Liver (tissue), 9 donors: Measurements from ENCODE around the gene CFAP54. TPM values are rescaled to one million over a fixed set of nuclear protein-coding genes. Genes with fewer than 3 reads are reported as not detected.

Source experiments
- DNase-seq: peaks from one replicate; pipeline ENCODE4 v3.0.0-alpha.2; 2017; ENCODE audit warnings: low spot score
- H3K27ac ChIP-seq, 2 donors: one replicate each; pipeline ENCODE4 v1.7.0; 2013; ENCODE audit warnings: inconsistent platforms in 2 of 2, low read length in 2 of 2, control low read depth in 1 of 2, low read depth in 1 of 2, mild to moderate bottlenecking in 1 of 2
- H3K27me3 ChIP-seq, 4 donors: one replicate each; pipeline versions ENCODE4 v1.6.1 to v1.7.0; 2013; ENCODE audit warnings: low read length in 3 of 4, inconsistent platforms in 1 of 4, mild to moderate bottlenecking in 1 of 4, moderate library complexity in 1 of 4; ENCODE audit not compliant: control insufficient read depth in 4 of 4, insufficient read depth in 4 of 4
- H3K36me3 ChIP-seq, 4 donors: one replicate each; pipeline versions ENCODE4 v1.6.1 to v1.7.0; 2013; ENCODE audit warnings: low read length in 3 of 4, mild to moderate bottlenecking in 3 of 4, low read depth in 1 of 4, moderate library complexity in 1 of 4; ENCODE audit not compliant: control insufficient read depth in 4 of 4, insufficient read depth in 3 of 4
- H3K4me1 ChIP-seq, 4 donors: one replicate each; pipeline versions ENCODE4 v1.6.1 to v1.7.0; 2013; ENCODE audit warnings: low read length in 3 of 4, mild to moderate bottlenecking in 3 of 4, moderate library complexity in 1 of 4; ENCODE audit not compliant: control insufficient read depth in 4 of 4, insufficient read depth in 4 of 4
- H3K4me3 ChIP-seq, 3 donors: one replicate each; pipeline versions ENCODE4 v1.6.1 to v1.7.0; 2013; ENCODE audit warnings: low read length in 3 of 3, control low read depth in 1 of 3, low read depth in 1 of 3, mild to moderate bottlenecking in 1 of 3
- H3K9ac ChIP-seq, 2 donors: one replicate each; pipeline ENCODE4 v1.7.0; 2013; ENCODE audit warnings: low read length in 2 of 2, mild to moderate bottlenecking in 2 of 2, moderate library complexity in 2 of 2, control low read depth in 1 of 2, low read depth in 1 of 2
- H3K9me3 ChIP-seq, 4 donors: one replicate each; pipeline versions ENCODE4 v1.6.1 to v1.7.0; 2013; ENCODE audit warnings: low read length in 3 of 4; ENCODE audit not compliant: control insufficient read depth in 4 of 4
- ATF3 ChIP-seq: IDR thresholded peaks from 2 replicates; pipeline ENCODE4 v1.6.1; 2016; ENCODE audit warnings: antibody characterized with exemption
- CTCF ChIP-seq: fragments of 150-350 bp; IDR thresholded peaks from 2 replicates; pipeline ENCODE4 v1.5.1; 2017; ENCODE audit warnings: improper control_type of control experiment, low read depth, low read length; ENCODE audit not compliant: missing input control
- EGR1 ChIP-seq, 2 donors: IDR thresholded peaks; 2 replicates each; pipeline ENCODE4 v1.6.1; 2016 to 2018; ENCODE audit warnings: antibody characterized with exemption in 2 of 2, low read depth in 2 of 2
- FOXA1 ChIP-seq: IDR thresholded peaks from 2 replicates; pipeline ENCODE4 v1.6.1; 2016; ENCODE audit warnings: antibody characterized with exemption
- FOXA2 ChIP-seq: IDR thresholded peaks from 2 replicates; pipeline ENCODE4 v1.6.1; 2016; ENCODE audit warnings: antibody characterized with exemption
- GABPA ChIP-seq, 2 donors: IDR thresholded peaks in 1 of 2; conservative IDR thresholded peaks in 1 of 2; 2 replicates each; pipeline ENCODE4 v1.6.1; 2016; ENCODE audit warnings: antibody characterized with exemption in 2 of 2, mild to moderate bottlenecking in 1 of 2, moderate library complexity in 1 of 2
- HNF4A ChIP-seq, 2 donors: conservative IDR thresholded peaks; 2 replicates each; pipeline ENCODE4 v1.6.1; 2016; ENCODE audit warnings: antibody characterized with exemption in 2 of 2, mild to moderate bottlenecking in 2 of 2
- HNF4G ChIP-seq: IDR thresholded peaks from 2 replicates; pipeline ENCODE4 v1.6.1; 2016; ENCODE audit warnings: antibody characterized with exemption
- JUND ChIP-seq, 2 donors: IDR thresholded peaks; 2 replicates each; pipeline ENCODE4 v1.6.1; 2016; ENCODE audit warnings: antibody characterized with exemption in 2 of 2
- MAX ChIP-seq: IDR thresholded peaks from 2 replicates; pipeline ENCODE4 v1.6.1; 2016; ENCODE audit warnings: antibody characterized with exemption
- NR2F2 ChIP-seq: IDR thresholded peaks from 2 replicates; pipeline ENCODE4 v1.6.1; 2016; ENCODE audit warnings: antibody characterized with exemption
- REST ChIP-seq: IDR thresholded peaks from 2 replicates; pipeline ENCODE4 v1.6.1; 2016; ENCODE audit warnings: antibody characterized with exemption, mild to moderate bottlenecking
- RXRA ChIP-seq, 2 donors: IDR thresholded peaks; 2 replicates each; pipeline ENCODE4 v1.6.1; 2017 to 2018; ENCODE audit warnings: antibody characterized with exemption in 2 of 2, mild to moderate bottlenecking in 1 of 2
- SP1 ChIP-seq: IDR thresholded peaks from 2 replicates; pipeline ENCODE4 v1.6.1; 2018; ENCODE audit warnings: antibody characterized with exemption, mild to moderate bottlenecking
- TAF1 ChIP-seq: conservative IDR thresholded peaks from 2 replicates; pipeline ENCODE4 v1.6.1; 2016; ENCODE audit warnings: antibody characterized with exemption, mild to moderate bottlenecking
- YY1 ChIP-seq: IDR thresholded peaks from 2 replicates; pipeline ENCODE4 v1.6.1; 2016; ENCODE audit warnings: antibody characterized with exemption, mild to moderate bottlenecking
- WGBS: extraction: QIAGEN DNeasy Blood & Tissue Kit; methylation state at CpG from one replicate; pipeline ENCODE4 v1.1.7; 2013; 5-methylcytosine and 5-hydroxymethylcytosine counted together
- polyA plus RNA-seq, 2 donors: library from polyadenylated mRNA; stranded (reverse) in 1 of 2; unstranded in 1 of 2; fragments of 200-250 nt in 1 of 2; fragments of >200 nt in 1 of 2; fragmentation: Nextera tagmentation in 1 of 2; extraction: Ambion mirVana in 1 of 2; gene quantifications; one replicate each; pipeline versions ENCODE4 v1.2.1 to v1.2.3, GENCODE V29; 2013 to 2015
- total RNA-seq, 2 donors: library from RNA; depleted of rRNA; stranded (reverse); fragments of >200 nt; gene quantifications; one replicate each; pipeline ENCODE4 v1.2.3, GENCODE V29; 2014
- donor health status: healthy.
- donor health status: healthy.
- donor health status: healthy.
- donor health status: healthy.
- donor health status: healthy.

The CFAP54 gene
- total and polyA plus RNA-seq, 4 donors: 0.01 to 0.19 (median 0.15) TPM

GRCh38 chr12:96897421-96897820 lies 408.0 kb downstream of the CFAP54 start:
- Histone ChIP-seq H3K27ac (no peak overlapping the region), H3K4me3 (no peak overlapping the region), H3K27me3 (no peaks in the 10 kb centered on the region), H3K36me3 (no peaks in the 10 kb centered on the region), H3K4me1 (no peaks in the 10 kb centered on the region), H3K9me3 (no peaks in the 10 kb centered on the region), H3K9ac (no peak overlapping the region)
- WGBS: 64% methylated on average over 3 of the region's 3 CpGs
- no peak for DNase-seq
- TF ChIP-seq FOXA2 (no peak), SP1 (no peak), FOXA1 (no peak), JUND (IDR thresholded peaks at IDR 0.05) (no peak), HNF4A (conservative IDR thresholded peaks at IDR 0.05) (no peak), CTCF (no peak), EGR1 (IDR thresholded peaks at IDR 0.05; ENCODE audit: low read depth in 2 of 2) (no peak), MAX (no peak), NR2F2 (no peak), GABPA (IDR thresholded peaks at IDR 0.05 in 1 of 2, conservative IDR thresholded peaks at IDR 0.05 in 1 of 2) (no peak), TAF1 (no peak), HNF4G (no peak)

GRCh38 chr12:96901175-96901574 lies 411.8 kb downstream of the CFAP54 start:
- Histone ChIP-seq H3K4me1 (no peaks in the 10 kb centered on the region), H3K4me3 (no peak overlapping the region), H3K36me3 (no peaks in the 10 kb centered on the region), H3K27ac (no peak overlapping the region), H3K9me3 (no peaks in the 10 kb centered on the region), H3K27me3 (no peaks in the 10 kb centered on the region), H3K9ac (no peak overlapping the region)
- TF ChIP-seq RXRA (IDR thresholded peaks at IDR 0.05) (no peak), REST (peak; percentile 62)
- no peak for DNase-seq

- Histone ChIP-seq H3K9me3 (no peaks in the 10 kb centered on the region), H3K4me3 (no peak overlapping the region), H3K36me3 (no peaks in the 10 kb centered on the region), H3K4me1 (no peaks in the 10 kb centered on the region), H3K9ac (no peak overlapping the region), H3K27ac (no peak overlapping the region), H3K27me3 (no peaks in the 10 kb centered on the region)
- DNase-seq: no peak
- WGBS: 76% methylated on average over 4 of the region's 4 CpGs
- no peak for TF ChIP-seq MAX
- TF ChIP-seq RXRA (IDR thresholded peaks at IDR 0.05): no peak
- TF ChIP-seq EGR1 (IDR thresholded peaks at IDR 0.05; ENCODE audit: low read depth in 2 of 2): no peak
- TF ChIP-seq JUND (IDR thresholded peaks at IDR 0.05): no peak
- TF ChIP-seq ATF3: no peak
- no peak for TF ChIP-seq GABPA (IDR thresholded peaks at IDR 0.05 in 1 of 2, conservative IDR thresholded peaks at IDR 0.05 in 1 of 2)
- TF ChIP-seq SP1: no peak
- no peak for TF ChIP-seq CTCF
- no peak for TF ChIP-seq REST
- no peak for TF ChIP-seq FOXA1
- TF ChIP-seq YY1: no peak
These were observed 412.7 kb downstream of the CFAP54 start for GRCh38 chr12:96902076-96902475.
